HepG2 (cell line): ENCODE results near the gene MILR1. TPM values are rescaled to one million over a fixed set of nuclear protein-coding genes. Genes with fewer than 3 reads are reported as not detected.

Experiments used
- HDAC6 ChIP-seq: fragments of 200-600 bp; sonication (generic); IDR thresholded peaks from 2 replicates; pipeline ENCODE4 v1.7.0; 2017; ENCODE audit warnings: mild to moderate bottlenecking, antibody characterized with exemption, low read length, low read depth
- PHF21A ChIP-seq: sonication (generic); formaldehyde crosslinking; IDR thresholded peaks from 2 replicates; pipeline ENCODE4 v1.5.0; 2020; ENCODE audit warnings: mild to moderate bottlenecking, missing genetic modification reagents
- POGZ ChIP-seq: sonication (generic); formaldehyde crosslinking; IDR thresholded peaks from 2 replicates; pipeline ENCODE4 v1.4.0; 2020; ENCODE audit warnings: mild to moderate bottlenecking, missing genetic modification reagents
- TRIM22 ChIP-seq: fragments of 450-650 bp; IDR thresholded peaks from 2 replicates; pipeline ENCODE4 v1.6.1; 2017
- TSC22D2 ChIP-seq: sonication (generic); formaldehyde crosslinking; IDR thresholded peaks from 2 replicates; pipeline ENCODE4 v1.5.1; 2020; ENCODE audit warnings: missing genetic modification reagents, mild to moderate bottlenecking, borderline replicate concordance
- ZBTB1 ChIP-seq: sonication (generic); formaldehyde crosslinking; IDR thresholded peaks from 2 replicates; pipeline ENCODE4 v1.4.0; 2020; ENCODE audit warnings: missing genetic modification reagents, borderline replicate concordance
- ZNF281 ChIP-seq: sonication (generic); formaldehyde crosslinking; IDR thresholded peaks from 2 replicates; pipeline ENCODE4 v1.4.0; 2020; ENCODE audit warnings: missing genetic modification reagents, borderline replicate concordance
- ZNF34 ChIP-seq: sonication (generic); formaldehyde crosslinking; IDR thresholded peaks from 2 replicates; pipeline ENCODE4 v1.4.0; 2020; ENCODE audit warnings: mild to moderate bottlenecking, missing genetic modification reagents, borderline replicate concordance
- ZNF687 ChIP-seq: sonication (generic); formaldehyde crosslinking; IDR thresholded peaks from 2 replicates; pipeline ENCODE4 v1.5.1; 2020; ENCODE audit warnings: mild to moderate bottlenecking, missing genetic modification reagents, moderate library complexity
- ZNF761 ChIP-seq: sonication (generic); formaldehyde crosslinking; conservative IDR thresholded peaks from 2 replicates; pipeline ENCODE4 v1.4.0; 2020; ENCODE audit warnings: mild to moderate bottlenecking, missing genetic modification reagents
- ZNF83 ChIP-seq: sonication (generic); formaldehyde crosslinking; IDR thresholded peaks from 2 replicates; pipeline ENCODE4 v1.4.0; 2020; ENCODE audit warnings: missing genetic modification reagents, mild to moderate bottlenecking, borderline replicate concordance
- polyA plus RNA-seq, 8 experiments: library from polyadenylated mRNA; depleted of rRNA in 3 of 8; stranded (reverse) in 7 of 8; unstranded in 1 of 8; fragments of >200 nt; fragmentation: Illumina TruSeq in 4 of 8; extraction: Trizol in 4 of 8; gene quantifications; 2 replicates each; pipeline versions ENCODE4 v1.2.1 to v1.2.3, GENCODE V29; 2011 to 2016; ENCODE audit warnings: low read depth in 4 of 8, missing spikeins in 1 of 8, mixed read lengths in 1 of 8; ENCODE audit not compliant: insufficient read depth in 1 of 8
- total RNA-seq, 5 experiments: library from RNA; depleted of rRNA; stranded (reverse); fragments of >200 nt; fragmentation: Illumina TruSeq; extraction: Trizol; gene quantifications; 2 replicates each; pipeline ENCODE4 v1.2.3, GENCODE V29; 2016; ENCODE audit warnings: low read depth in 1 of 5
- TF ChIP-seq, protein P1 (sequence below): sonication (generic); formaldehyde crosslinking; IDR thresholded peaks from 2 replicates; pipeline ENCODE4 v1.4.0; 2020; ENCODE audit warnings: missing genetic modification reagents
- TF ChIP-seq, protein P2 (sequence below): sonication (generic); formaldehyde crosslinking; IDR thresholded peaks from 2 replicates; pipeline ENCODE4 v1.9.0; 2021; ENCODE audit warnings: missing genetic modification reagents, mild to moderate bottlenecking, borderline replicate concordance

Gene MILR1
- total and polyA plus RNA-seq, 2 of the 13 experiments (the other 11 are each of a cell fraction or from before 2014, with no cell fraction given) = 0.27 to 1.7 TPM

DNA sequence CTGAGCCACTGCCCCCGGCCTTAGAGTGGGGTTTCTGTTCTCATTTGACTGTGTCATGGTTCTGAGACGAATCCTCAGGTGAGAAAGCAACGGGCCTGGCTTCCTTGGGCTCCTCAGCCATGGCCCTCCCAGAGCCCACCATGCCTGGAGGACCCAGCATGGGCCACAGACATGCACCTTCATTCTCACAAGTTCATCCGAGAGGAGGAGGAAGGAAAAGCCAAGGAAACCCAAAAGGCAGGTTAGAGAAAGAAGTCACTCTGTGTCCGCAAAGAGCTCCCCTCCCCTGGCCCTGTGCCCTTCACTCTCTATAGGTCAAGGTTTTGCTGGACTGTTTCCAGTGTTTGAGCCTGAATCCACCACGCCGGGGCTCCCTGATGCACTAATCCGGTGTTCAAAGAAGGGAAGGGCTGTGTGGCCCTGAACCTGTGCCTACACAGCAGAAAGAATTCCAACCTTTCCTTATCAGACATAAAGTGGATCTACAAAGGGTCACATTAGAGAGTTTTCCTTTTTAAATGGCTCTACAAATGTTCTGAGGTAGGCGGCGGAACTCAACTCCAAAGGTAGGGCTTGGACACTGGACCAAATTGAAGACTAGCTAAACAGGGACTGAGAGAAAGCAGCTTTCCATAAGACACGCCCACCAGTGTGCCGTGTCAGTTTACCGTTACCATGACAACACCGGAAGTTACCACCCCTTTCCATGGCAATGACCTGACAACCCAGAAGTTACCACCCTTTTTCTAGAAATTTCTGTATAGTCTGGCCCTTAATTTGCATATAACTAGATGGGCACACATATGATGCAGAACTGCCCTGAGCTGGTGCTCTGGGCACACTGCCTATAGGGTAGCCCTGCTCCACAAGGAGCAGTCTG lies 42.4 kb upstream of the MILR1 start (continued):
- no peak; the same call in none of the 2 replicates for TF ChIP-seq ZNF687 (CRISPR knock-in tag)
- TF ChIP-seq, protein P1, sequence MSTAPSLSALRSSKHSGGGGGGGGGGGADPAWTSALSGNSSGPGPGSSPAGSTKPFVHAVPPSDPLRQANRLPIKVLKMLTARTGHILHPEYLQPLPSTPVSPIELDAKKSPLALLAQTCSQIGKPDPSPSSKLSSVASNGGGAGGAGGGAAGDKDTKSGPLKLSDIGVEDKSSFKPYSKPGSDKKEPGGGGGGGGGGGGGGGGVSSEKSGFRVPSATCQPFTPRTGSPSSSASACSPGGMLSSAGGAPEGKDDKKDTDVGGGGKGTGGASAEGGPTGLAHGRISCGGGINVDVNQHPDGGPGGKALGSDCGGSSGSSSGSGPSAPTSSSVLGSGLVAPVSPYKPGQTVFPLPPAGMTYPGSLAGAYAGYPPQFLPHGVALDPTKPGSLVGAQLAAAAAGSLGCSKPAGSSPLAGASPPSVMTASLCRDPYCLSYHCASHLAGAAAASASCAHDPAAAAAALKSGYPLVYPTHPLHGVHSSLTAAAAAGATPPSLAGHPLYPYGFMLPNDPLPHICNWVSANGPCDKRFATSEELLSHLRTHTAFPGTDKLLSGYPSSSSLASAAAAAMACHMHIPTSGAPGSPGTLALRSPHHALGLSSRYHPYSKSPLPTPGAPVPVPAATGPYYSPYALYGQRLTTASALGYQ (CRISPR knock-in tag) = peak; percentile 73; the same call in 1 of the 2 replicates
- 0 out of 2 replicates have a peak, but pooled peaks have one; percentile 18 for TF ChIP-seq ZNF281 (CRISPR knock-in tag)
- peak; percentile 85; the same call in 1 of the 2 replicates for TF ChIP-seq ZNF761
- peak; percentile 69; the same call in 1 of the 2 replicates for TF ChIP-seq TSC22D2
- no peak for TF ChIP-seq HDAC6
- TF ChIP-seq POGZ = peak; percentile 68; the same call in 1 of the 2 replicates
- TF ChIP-seq TRIM22 = no peak
- TF ChIP-seq ZNF34 (CRISPR knock-in tag) = 0 out of 2 replicates have a peak, but pooled peaks have one; percentile 39
- TF ChIP-seq ZBTB1 (CRISPR knock-in tag) = no peak
- TF ChIP-seq, protein P2, sequence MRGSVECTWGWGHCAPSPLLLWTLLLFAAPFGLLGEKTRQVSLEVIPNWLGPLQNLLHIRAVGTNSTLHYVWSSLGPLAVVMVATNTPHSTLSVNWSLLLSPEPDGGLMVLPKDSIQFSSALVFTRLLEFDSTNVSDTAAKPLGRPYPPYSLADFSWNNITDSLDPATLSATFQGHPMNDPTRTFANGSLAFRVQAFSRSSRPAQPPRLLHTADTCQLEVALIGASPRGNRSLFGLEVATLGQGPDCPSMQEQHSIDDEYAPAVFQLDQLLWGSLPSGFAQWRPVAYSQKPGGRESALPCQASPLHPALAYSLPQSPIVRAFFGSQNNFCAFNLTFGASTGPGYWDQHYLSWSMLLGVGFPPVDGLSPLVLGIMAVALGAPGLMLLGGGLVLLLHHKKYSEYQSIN (CRISPR knock-in tag) = no peak
- TF ChIP-seq PHF21A (CRISPR knock-in tag) = peak; percentile 73; the same call in 1 of the 2 replicates
- no peak for TF ChIP-seq ZNF83 (CRISPR knock-in tag)
